AG10803 (cell line): ENCODE results near the gene RASA3.

ENCODE experiments used
- DNase-seq: peaks from one replicate; pipeline ENCODE4 v3.0.0; 2010; ENCODE audit warnings: low read depth
- H3K4me3 ChIP-seq: 2 replicates; pipeline ENCODE4 v1.5.1; 2011; ENCODE audit warnings: mild to moderate bottlenecking, low read length, control low read depth
- CTCF ChIP-seq: conservative IDR thresholded peaks from 2 replicates; pipeline ENCODE4 v1.5.1; 2011; ENCODE audit warnings: mild to moderate bottlenecking, low read length, control low read depth, inconsistent platforms

The RASA3 gene

DNA sequence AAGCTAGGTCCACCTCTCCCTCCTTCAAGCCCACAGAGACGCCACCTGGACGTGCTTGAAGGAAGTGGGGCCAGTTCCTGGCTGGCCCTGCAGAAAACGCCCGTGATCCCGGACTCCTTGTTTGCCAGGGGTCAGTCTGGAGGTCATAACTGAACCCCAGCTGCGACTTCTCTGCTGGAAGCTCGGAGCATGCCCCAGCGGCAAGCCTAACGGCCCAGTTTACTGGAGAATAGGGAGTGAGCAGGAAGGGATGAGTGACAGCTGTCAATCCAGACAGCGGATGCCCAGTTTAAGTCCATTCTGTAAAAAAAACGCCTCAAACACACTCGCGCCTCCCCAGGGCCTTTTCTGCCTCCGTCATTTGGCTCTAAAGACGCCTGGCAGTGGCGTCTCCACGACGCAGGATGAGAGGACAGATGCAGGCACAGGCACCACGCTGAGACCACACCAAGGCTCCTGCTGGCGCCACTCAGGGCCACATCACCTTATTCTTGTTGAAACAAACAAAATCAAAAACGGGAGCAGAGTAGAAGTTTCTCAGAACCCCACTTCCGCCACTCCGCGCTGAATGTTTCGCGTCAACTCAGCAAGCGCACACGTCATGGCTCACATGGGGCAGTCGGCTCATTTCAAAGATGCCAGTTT lies 57.6 kb downstream of the RASA3 start:
- no peak for DNase-seq
- H3K4me3 ChIP-seq, result no peak overlapping the region
- TF ChIP-seq CTCF, result no peak

GRCh38 chr13:114073881-114074612 lies 58.4 kb downstream of the RASA3 start:
- DNase-seq, result no peak
- TF ChIP-seq CTCF, result no peak
- no peak overlapping the region for H3K4me3 ChIP-seq

DNA sequence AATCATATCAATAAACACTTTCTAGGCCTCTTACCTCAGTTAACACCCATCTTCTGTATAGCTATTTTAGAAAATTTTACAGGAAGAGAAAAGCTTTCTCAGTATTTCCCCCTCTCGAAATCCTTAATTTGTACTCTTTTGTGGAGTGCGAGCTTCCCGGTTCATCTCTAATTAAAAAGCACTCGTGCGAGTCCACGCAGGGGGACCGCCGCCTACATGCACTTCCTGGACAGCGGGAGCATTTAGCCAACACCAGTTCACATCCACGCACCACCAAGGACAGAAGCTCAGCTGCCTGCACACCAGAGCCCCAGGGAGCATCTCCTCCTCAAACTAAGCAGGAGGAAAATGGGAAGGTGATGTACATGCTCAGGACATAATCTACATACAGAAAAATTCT lies 60.0 kb downstream of the RASA3 start:
- no peak for TF ChIP-seq CTCF
- no peak overlapping the region for H3K4me3 ChIP-seq
- DNase-seq, result no peak

DNA sequence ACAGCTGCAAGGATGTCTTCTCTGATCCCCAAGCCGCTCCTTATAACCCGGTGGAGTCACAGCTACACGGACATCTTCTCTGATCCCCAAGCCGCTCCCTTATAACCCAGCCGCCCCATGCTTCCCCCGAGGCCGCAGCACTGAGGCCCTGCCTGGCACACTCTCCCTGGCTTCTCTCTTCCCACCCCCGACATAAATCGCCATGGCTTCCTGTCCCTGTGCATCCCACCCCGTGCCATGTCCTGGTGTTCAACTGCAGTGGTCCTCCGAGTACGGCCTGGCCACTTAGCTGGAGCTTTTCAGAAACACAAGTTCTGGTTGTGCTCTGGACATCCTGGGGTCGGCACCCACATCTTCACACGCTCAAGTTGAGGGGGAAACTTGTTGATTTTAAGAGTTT lies 60.4 kb downstream of the RASA3 start:
- DNase-seq, result no peak
- H3K4me3 ChIP-seq, result no peak overlapping the region
- no peak for TF ChIP-seq CTCF

DNA sequence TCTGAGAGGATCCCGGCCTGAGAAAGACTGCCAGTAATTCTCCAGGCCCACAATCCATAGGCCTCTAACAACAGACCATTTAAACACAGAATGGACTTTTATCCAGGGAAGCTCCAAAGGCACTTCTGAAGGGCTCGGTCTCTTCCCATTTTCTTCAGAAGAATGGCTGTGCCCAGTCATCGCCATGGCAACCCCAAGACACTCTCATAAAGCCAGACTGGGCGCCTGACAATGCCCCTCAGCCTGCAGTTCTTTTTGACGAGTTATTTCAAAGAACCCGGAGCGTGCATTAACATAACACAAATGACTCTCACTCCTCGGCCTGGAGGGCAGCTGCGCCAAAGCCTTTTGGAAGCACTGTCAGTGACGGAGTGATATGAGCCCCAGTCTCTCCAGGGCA lies 61.0 kb downstream of the RASA3 start:
- no peak for TF ChIP-seq CTCF
- no peak for DNase-seq
- no peak overlapping the region for H3K4me3 ChIP-seq

GRCh38 chr13:114070098-114070799 lies 62.2 kb downstream of the RASA3 start:
- H3K4me3 ChIP-seq, result no peak overlapping the region
- DNase-seq, result no peak
- no peak for TF ChIP-seq CTCF
